HG02588 (cell line): ENCODE data around the gene CP.

Experiments
- ATAC-seq: cut with Tn5 transposase; IDR thresholded peaks from one replicate; pipeline ENCODE4 v1.9.1; 2021; ENCODE audit warnings: mild to moderate bottlenecking, moderate library complexity; ENCODE audit not compliant: unreplicated experiment

The CP gene

GRCh38 chr3:149186721-149187120, 34.9 kb downstream of the CP start:
- no peak for ATAC-seq

- ATAC-seq = no peak
These were observed 35.4 kb downstream of the CP start for GRCh38 chr3:149186219-149186618.

- ATAC-seq = no peak
These were observed 40.4 kb downstream of the CP start for GRCh38 chr3:149181182-149181581.

GRCh38 chr3:149180057-149180573, 41.5 kb downstream of the CP start:
- no peak for ATAC-seq

- ATAC-seq = no peak
These were observed 42.4 kb downstream of the CP start for GRCh38 chr3:149179220-149179619.

GRCh38 chr3:149177122-149177521, 44.5 kb downstream of the CP start:
- no peak for ATAC-seq

GRCh38 chr3:149174901-149175300, 46.7 kb downstream of the CP start:
- ATAC-seq = peak; percentile 93

- ATAC-seq = no peak
These were observed 51.0 kb downstream of the CP start for GRCh38 chr3:149170672-149171071.

- ATAC-seq = no peak
These were observed 53.7 kb downstream of the CP start for GRCh38 chr3:149167898-149168297.

GRCh38 chr3:149163066-149163465, 58.6 kb downstream of the CP start:
- no peak for ATAC-seq

- ATAC-seq = no peak
These were observed 59.6 kb downstream of the CP start for GRCh38 chr3:149162007-149162406.

GRCh38 chr3:149160754-149161300, 60.8 kb downstream of the CP start:
- no peak for ATAC-seq

GRCh38 chr3:149153402-149153801, 68.2 kb downstream of the CP start:
- no peak for ATAC-seq

GRCh38 chr3:149152420-149152819, 69.2 kb downstream of the CP start:
- ATAC-seq = peak; percentile 96

- no peak for ATAC-seq
These were observed 69.8 kb downstream of the CP start for GRCh38 chr3:149151843-149152242.

GRCh38 chr3:149150436-149150835, 71.2 kb downstream of the CP start:
- ATAC-seq = no peak

- peak; percentile 78 for ATAC-seq
These were observed 75.7 kb downstream of the CP start for GRCh38 chr3:149145974-149146373.

- no peak for ATAC-seq
These were observed 76.3 kb downstream of the CP start for GRCh38 chr3:149145356-149145755.

- ATAC-seq = no peak
These were observed 78.9 kb downstream of the CP start for GRCh38 chr3:149142682-149143081.

- no peak for ATAC-seq
These were observed 87.1 kb downstream of the CP start for GRCh38 chr3:149134575-149134974.

- ATAC-seq = no peak
These were observed 90.0 kb downstream of the CP start for GRCh38 chr3:149131589-149131988.

GRCh38 chr3:149129326-149130205, 92.1 kb downstream of the CP start, which contains the start of gene HPS3:
TSS of gene HPS3 (plus strand) at chr3:149129638. CDS start at chr3:149129724, 86 bp downstream.
- peak; percentile 96 for ATAC-seq
